ENCODE results near the gene FAF1. TPM values are rescaled to one million over a fixed set of nuclear protein-coding genes. Genes with fewer than 3 reads are reported as not detected.
"Not testable (repeated sequence)": the region's sequence is repeated elsewhere in the genome, so short reads cannot be mapped to it uniquely, and the experiment has no call there.

FAF1 gene
- total RNA-seq, 1 experiment from 2014 or later: 124 TPM

GRCh38 chr1:50559421-50559820 lies 400.6 kb downstream of the FAF1 start:
- no peaks in the 10 kb centered on the region for H3K4me1 ChIP-seq
- H3K36me3 ChIP-seq: peaks cover 11% of the 10 kb centered on the region
- H3K27me3 ChIP-seq: no peaks in the 10 kb centered on the region
- H3K27ac ChIP-seq: no peak overlapping the region
- no peak overlapping the region for H3K4me3 ChIP-seq
- no peaks in the 10 kb centered on the region for H3K9me3 ChIP-seq (replicated peaks)
- DNase-seq: no peak

DNA sequence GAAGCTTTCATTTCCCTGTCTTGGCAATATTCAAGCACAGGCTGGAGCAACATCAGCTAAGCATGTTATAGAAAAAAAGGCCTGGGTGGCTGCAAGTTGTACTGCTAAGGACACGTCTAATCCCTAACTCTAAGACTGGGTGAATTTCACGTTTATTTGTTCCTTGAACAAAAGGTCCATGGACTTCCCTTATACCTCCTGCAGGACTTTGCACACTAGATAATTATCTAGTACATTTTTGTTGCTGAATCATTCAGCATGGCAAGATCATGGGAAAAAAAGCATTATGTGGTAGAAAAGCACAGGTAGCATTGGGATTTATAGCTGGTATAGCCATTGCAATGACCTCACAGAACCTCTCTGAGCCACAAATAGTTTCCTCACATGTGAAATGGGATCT lies 406.1 kb downstream of the FAF1 start:
- no peaks in the 10 kb centered on the region for H3K9me3 ChIP-seq (replicated peaks)
- no peak for DNase-seq
- no peak overlapping the region for H3K4me3 ChIP-seq
- peaks cover 7% of the 10 kb centered on the region; the same call in 1 of the 2 replicates for H3K4me1 ChIP-seq
- peaks cover 3% of the 10 kb centered on the region; the same call in 1 of the 2 replicates for H3K36me3 ChIP-seq
- H3K27me3 ChIP-seq: no peaks in the 10 kb centered on the region
- H3K27ac ChIP-seq: no peak overlapping the region

GRCh38 chr1:50548243-50548642 lies 411.8 kb downstream of the FAF1 start:
- DNase-seq: no peak
- H3K36me3 ChIP-seq: 0 out of 2 replicates have a peak, but pooled peaks cover 5% of the 10 kb centered on the region
- H3K27me3 ChIP-seq: no peaks in the 10 kb centered on the region
- no peak overlapping the region for H3K27ac ChIP-seq
- no peak overlapping the region for H3K4me3 ChIP-seq
- no peaks in the 10 kb centered on the region for H3K9me3 ChIP-seq (replicated peaks)
- H3K4me1 ChIP-seq: peaks cover 7% of the 10 kb centered on the region; the same call in 1 of the 2 replicates

DNA sequence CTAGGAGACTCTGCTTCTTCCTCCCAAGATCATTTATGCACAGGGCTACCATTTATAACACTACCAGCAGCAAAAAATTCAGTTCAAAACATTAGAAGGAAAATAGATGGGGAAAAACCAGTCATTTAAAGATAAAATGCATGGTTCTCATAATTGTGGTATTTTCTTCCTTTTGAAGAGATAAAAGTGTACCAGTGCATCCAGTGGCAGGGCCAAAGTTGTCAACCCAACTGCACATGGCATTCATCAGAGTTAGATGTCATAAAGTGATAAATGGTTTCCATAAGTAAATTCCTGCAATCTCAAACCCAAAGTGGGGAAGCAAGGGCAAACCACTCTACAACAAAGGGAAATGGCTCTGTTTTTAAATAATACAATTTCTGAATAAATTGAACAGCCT lies 417.7 kb downstream of the FAF1 start:
- peaks cover 7% of the 10 kb centered on the region; the same call in 1 of the 2 replicates for H3K36me3 ChIP-seq
- no peaks in the 10 kb centered on the region for H3K27me3 ChIP-seq
- no peak overlapping the region for H3K4me3 ChIP-seq
- H3K27ac ChIP-seq: no peak overlapping the region
- no peaks in the 10 kb centered on the region for H3K4me1 ChIP-seq
- H3K9me3 ChIP-seq (replicated peaks): no peaks in the 10 kb centered on the region
- no peak for DNase-seq

DNA sequence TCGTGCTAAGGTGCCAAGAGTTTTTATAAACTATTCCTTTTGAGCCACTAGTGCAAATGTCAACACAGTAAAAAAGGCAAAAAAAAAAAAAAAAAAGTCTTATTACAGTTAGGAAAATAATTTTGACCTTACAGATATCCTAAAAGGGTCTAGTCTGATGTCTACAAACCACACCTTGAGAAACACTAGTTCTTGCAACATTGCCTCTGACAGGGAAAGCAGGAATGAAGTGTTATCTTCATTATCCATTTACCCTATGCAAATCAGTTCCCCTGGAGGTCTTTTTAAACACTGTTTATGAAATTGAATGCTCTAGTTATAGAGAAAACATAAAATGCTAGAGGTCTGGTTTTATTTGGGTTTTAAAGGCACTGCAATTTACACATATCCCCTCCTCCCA lies 421.6 kb downstream of the FAF1 start:
- no peaks in the 10 kb centered on the region for H3K4me1 ChIP-seq
- H3K27me3 ChIP-seq: no peaks in the 10 kb centered on the region
- H3K36me3 ChIP-seq: peaks cover 13% of the 10 kb centered on the region; the same call in 1 of the 2 replicates
- no peak for DNase-seq
- no peak overlapping the region for H3K4me3 ChIP-seq
- H3K27ac ChIP-seq: no peak overlapping the region
- H3K9me3 ChIP-seq (replicated peaks): no peaks in the 10 kb centered on the region

GRCh38 chr1:50531601-50532000 lies 428.5 kb downstream of the FAF1 start:
- no peak for DNase-seq
- H3K27me3 ChIP-seq: no peaks in the 10 kb centered on the region
- H3K4me3 ChIP-seq: no peak overlapping the region
- H3K9me3 ChIP-seq (replicated peaks): no peaks in the 10 kb centered on the region
- H3K36me3 ChIP-seq: peaks cover 9% of the 10 kb centered on the region; the same call in 1 of the 2 replicates
- H3K27ac ChIP-seq: no peak overlapping the region
- no peaks in the 10 kb centered on the region for H3K4me1 ChIP-seq

GRCh38 chr1:50531027-50531426 lies 429.0 kb downstream of the FAF1 start:
- no peak overlapping the region for H3K4me3 ChIP-seq
- no peaks in the 10 kb centered on the region for H3K27me3 ChIP-seq
- peaks cover 9% of the 10 kb centered on the region; the same call in 1 of the 2 replicates for H3K36me3 ChIP-seq
- H3K27ac ChIP-seq: no peak overlapping the region
- no peaks in the 10 kb centered on the region for H3K4me1 ChIP-seq
- DNase-seq: no peak
- no peaks in the 10 kb centered on the region for H3K9me3 ChIP-seq (replicated peaks)

DNA sequence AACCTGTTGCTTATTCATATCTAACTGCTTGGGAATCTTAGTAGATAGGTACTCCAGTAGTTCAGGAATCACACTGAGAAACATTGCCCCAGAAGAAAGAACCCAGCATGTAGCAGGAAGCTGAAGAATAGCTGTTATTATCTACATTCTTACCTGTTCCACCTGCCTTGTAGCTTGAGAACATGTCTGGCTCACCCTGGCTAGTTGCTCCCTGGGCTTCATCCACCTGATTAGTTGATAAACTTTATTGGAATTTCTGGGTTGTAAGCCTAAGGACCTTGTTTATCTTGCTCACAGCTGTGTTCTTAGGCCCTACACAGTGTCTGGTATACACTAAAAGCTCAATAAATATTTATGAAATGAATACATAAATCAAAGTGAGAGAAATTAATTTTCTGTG lies 430.6 kb downstream of the FAF1 start:
- no peak overlapping the region for H3K4me3 ChIP-seq
- H3K36me3 ChIP-seq: peaks cover 13% of the 10 kb centered on the region
- H3K4me1 ChIP-seq: no peaks in the 10 kb centered on the region
- no peaks in the 10 kb centered on the region for H3K27me3 ChIP-seq
- H3K9me3 ChIP-seq (replicated peaks): no peaks in the 10 kb centered on the region
- no peak overlapping the region for H3K27ac ChIP-seq
- no peak for DNase-seq

DNA sequence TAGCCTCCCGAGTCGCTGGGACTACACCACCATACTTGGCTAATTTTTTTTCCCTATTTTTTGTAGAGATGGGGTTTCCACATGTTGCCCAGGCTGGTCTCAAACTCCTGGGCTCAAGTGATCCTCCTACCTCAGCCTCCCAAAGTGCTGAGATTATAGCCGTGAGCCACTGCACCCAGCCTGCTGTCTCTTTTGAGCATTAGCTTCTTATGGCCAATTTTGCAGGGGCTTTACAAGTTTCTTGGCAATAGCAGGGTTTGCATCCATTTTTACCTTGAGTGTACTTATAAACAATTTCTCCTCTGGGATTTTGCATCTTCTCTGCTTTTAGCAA lies 432.1 kb downstream of the FAF1 start:
- not testable (repeated sequence) for H3K9me3 ChIP-seq (replicated peaks); H3K27me3 ChIP-seq; H3K4me3 ChIP-seq; DNase-seq; H3K4me1 ChIP-seq; H3K27ac ChIP-seq
- H3K36me3 ChIP-seq: peaks cover 19% of the 10 kb centered on the region

DNA sequence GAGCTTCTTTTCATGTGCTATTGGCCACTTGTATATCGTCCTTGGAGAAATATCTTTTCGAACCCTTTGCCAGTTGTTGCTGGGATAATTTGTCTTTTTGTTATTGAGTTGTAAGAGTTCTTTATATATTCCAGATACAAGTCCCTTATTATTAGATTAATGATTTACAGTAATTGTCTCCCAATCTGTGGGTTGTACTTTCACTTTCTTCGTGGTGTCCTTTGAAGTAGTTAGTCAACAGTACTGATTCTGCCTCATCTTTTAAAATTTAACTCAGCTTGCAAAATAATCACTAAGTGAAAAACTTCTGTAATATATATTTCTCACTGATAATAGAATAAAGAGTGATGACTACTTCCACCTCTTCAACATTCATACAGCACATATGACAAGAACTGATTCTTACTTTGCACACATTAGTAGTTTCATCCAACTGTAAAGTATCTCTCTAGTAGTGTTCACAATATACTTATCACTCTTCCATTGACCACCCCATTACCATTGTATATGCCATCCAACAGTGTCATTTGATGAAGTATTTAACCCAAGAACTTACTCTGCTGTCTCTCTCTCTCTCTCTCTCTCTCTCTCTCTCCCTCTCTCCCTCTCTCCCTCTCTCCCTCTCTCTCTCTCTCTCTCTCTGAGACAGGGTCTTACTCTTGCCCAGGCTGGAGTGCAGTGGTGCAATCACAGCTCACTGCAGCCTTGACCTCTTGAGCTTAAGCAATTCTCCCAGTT lies 432.6 kb downstream of the FAF1 start:
- H3K4me1 ChIP-seq: no peaks in the 10 kb centered on the region
- H3K27me3 ChIP-seq: no peaks in the 10 kb centered on the region
- peaks cover 12% of the 10 kb centered on the region for H3K9me3 ChIP-seq (replicated peaks)
- no peak overlapping the region for H3K27ac ChIP-seq
- DNase-seq: no peak
- no peak overlapping the region for H3K4me3 ChIP-seq
- H3K36me3 ChIP-seq: peaks cover 19% of the 10 kb centered on the region

GRCh38 chr1:50526431-50526830 lies 433.6 kb downstream of the FAF1 start:
- no peak for DNase-seq
- Histone ChIP-seq H3K4me3 (no peak overlapping the region), H3K27ac (no peak overlapping the region), H3K4me1 (no peaks in the 10 kb centered on the region), H3K9me3 (replicated peaks) (peaks cover 12% of the 10 kb centered on the region), H3K27me3 (no peaks in the 10 kb centered on the region), H3K36me3 (peaks cover 19% of the 10 kb centered on the region)

DNA sequence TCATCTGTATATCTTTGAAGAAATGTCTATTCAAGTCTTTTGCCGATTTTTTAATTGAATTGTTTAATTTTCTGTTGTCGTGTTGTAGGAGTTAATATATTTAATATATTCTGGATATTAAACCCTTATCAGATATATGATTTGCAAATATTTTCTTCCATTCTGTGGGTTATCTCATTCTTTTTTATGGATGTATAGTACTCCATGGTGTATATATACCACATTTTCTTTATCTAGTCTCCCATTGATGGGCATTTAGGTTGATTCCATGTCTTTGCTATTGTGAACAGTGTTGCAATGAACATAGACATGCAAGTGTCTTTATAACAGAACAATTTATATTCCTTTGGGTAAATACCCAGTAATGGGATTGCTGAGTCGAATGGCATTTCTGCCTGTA lies 436.5 kb downstream of the FAF1 start:
- Histone ChIP-seq H3K4me1 (no peaks in the 10 kb centered on the region), H3K27me3 (no peaks in the 10 kb centered on the region), H3K9me3 (replicated peaks) (peaks cover 12% of the 10 kb centered on the region), H3K27ac (no peak overlapping the region), H3K4me3 (no peak overlapping the region), H3K36me3 (peaks cover 20% of the 10 kb centered on the region)
- no peak for DNase-seq

GRCh38 chr1:50522691-50523342 lies 437.2 kb downstream of the FAF1 start:
- no peak for DNase-seq
- Histone ChIP-seq H3K36me3 (peaks cover 17% of the 10 kb centered on the region), H3K4me1 (no peaks in the 10 kb centered on the region), H3K9me3 (replicated peaks) (peaks cover 12% of the 10 kb centered on the region), H3K4me3 (no peak overlapping the region), H3K27me3 (no peaks in the 10 kb centered on the region), H3K27ac (no peak overlapping the region)

GRCh38 chr1:50521703-50522102 lies 438.4 kb downstream of the FAF1 start:
- Histone ChIP-seq H3K4me3 (no peak overlapping the region), H3K4me1 (no peaks in the 10 kb centered on the region), H3K36me3 (peaks cover 17% of the 10 kb centered on the region), H3K27me3 (no peaks in the 10 kb centered on the region), H3K27ac (no peak overlapping the region), H3K9me3 (replicated peaks) (peaks cover 12% of the 10 kb centered on the region)
- DNase-seq: no peak

DNA sequence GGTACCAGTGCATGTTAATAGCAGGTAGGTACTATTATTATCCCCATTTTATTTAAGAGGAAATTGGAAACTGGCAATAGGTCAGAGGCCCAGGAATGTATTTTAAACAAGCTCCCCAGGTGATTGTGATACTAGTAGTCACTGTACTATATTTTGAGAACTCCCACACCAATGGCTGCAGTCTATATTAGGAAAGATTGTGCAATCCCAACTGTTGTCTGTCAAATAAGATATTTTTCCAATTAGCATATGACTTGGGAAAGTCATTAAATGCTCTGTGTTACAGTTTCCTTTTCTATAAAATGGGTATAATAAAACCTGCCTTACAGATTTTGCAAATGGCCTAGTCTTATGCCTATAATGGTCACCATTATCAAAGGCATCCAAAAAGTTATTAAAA lies 442.6 kb downstream of the FAF1 start:
- H3K36me3 ChIP-seq: peaks cover 8% of the 10 kb centered on the region
- no peaks in the 10 kb centered on the region for H3K9me3 ChIP-seq (replicated peaks)
- H3K4me1 ChIP-seq: no peaks in the 10 kb centered on the region
- no peak overlapping the region for H3K27ac ChIP-seq
- no peak overlapping the region for H3K4me3 ChIP-seq
- H3K27me3 ChIP-seq: no peaks in the 10 kb centered on the region
- DNase-seq: no peak

DNA sequence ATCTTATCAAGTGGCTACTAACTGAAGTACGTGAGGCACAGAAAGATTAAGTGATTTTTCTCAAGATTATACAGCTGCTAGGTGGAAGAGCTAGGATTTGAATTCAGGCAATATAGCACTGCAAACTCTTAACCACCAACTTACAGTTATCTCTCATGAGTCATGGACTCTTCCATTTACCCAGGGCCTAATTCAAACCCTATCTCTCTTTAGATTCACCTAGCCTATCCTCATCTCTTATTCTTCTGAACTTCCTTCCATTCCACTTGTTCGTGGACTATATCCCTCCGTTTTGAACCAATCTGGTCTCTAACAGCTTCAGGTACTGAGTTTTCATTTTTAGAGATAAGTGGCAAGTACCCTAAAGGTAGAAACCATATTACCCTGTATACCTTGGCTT lies 444.0 kb downstream of the FAF1 start:
- Histone ChIP-seq H3K36me3 (peaks cover 11% of the 10 kb centered on the region), H3K4me3 (no peak overlapping the region), H3K27ac (no peak overlapping the region), H3K27me3 (no peaks in the 10 kb centered on the region), H3K9me3 (replicated peaks) (no peaks in the 10 kb centered on the region), H3K4me1 (no peaks in the 10 kb centered on the region)
- no peak for DNase-seq
